Measurements from ENCODE around the gene TIAM1.

TIAM1 gene

DNA sequence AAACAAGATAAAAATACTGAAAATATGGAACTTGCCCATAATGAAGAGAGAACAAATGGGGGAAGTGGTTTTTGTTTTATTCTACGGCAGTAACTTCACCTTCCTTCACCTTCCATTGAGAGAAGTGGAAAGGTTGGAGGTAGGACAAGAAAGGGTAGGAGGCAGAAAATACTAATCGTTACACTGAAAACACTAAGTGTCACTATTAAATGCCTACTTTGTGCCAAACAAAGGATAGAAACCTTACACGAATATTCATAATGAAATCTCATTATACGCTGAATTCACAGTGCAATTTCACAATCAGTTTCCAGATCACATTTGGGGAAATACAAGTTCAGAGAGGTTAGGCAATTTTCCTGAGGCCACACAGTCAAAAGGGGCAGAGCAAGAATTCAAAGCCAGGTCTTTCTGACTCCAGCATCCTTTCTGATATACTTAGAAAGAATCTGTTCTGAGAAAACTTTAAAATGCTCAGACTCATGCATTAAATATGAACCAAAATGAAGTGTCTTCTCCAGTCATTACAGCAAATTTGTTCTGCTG lies 3.0 kb downstream of the TIAM1 start:
- no peaks in the 10 kb centered on the region for H3K9me3 ChIP-seq (replicated peaks in 1 of 2; ENCODE audit: control insufficient read depth in 2 of 2, insufficient read depth in 1 of 2, low read depth in 1 of 2, low read length in 2 of 2)
- no peak overlapping the region for H2AK5ac ChIP-seq (ENCODE audit: low read depth, low read length)
- H2BK5ac ChIP-seq (ENCODE audit: low read length), result no peak overlapping the region
- H2BK120ac ChIP-seq (ENCODE audit: low read depth, low read length), result no peak overlapping the region
- no peak overlapping the region for H4K8ac ChIP-seq (ENCODE audit: low read depth, low read length)
- DNase-seq (ENCODE audit: low spot score), result no peak
- H3K4ac ChIP-seq (ENCODE audit: low read length), result no peak overlapping the region
- H3K9ac ChIP-seq (ENCODE audit: low read depth, low read length, poor library complexity), result no peak overlapping the region
- no peak overlapping the region for H3K4me2 ChIP-seq (ENCODE audit: insufficient read depth, low read length, poor library complexity, severe bottlenecking)
- peaks cover 0 to 10% of the 10 kb centered on the region in 2 donors for H3K36me3 ChIP-seq (replicated peaks in 1 of 2; ENCODE audit: control insufficient read depth in 2 of 2, insufficient read depth in 2 of 2, low read length in 2 of 2)
- no peak overlapping the region for H3K18ac ChIP-seq (ENCODE audit: low read length)
- H2BK12ac ChIP-seq (ENCODE audit: low read length), result no peak overlapping the region
- no CpG with 5 or more reads among the region's 4 CpGs for WGBS, 2 donors (ENCODE audit: extremely low coverage in 2 of 2, insufficient read length in 2 of 2, insufficient replicate concordance in 1 of 2)
- no peaks in the 10 kb centered on the region for H3K79me1 ChIP-seq (ENCODE audit: low read depth, low read length)
- no peak overlapping the region for H3K4me3 ChIP-seq (ENCODE audit: low read length in 2 of 2)
- no peak overlapping the region for H3K23ac ChIP-seq (ENCODE audit: low read depth, low read length, poor library complexity)
- H3K14ac ChIP-seq (ENCODE audit: low read length), result no peak overlapping the region
- peaks cover 15 to 30% of the 10 kb centered on the region in 2 donors for H3K4me1 ChIP-seq (ENCODE audit: control insufficient read depth in 2 of 2, insufficient read depth in 1 of 2, low read depth in 1 of 2, low read length in 2 of 2)
- H2BK15ac ChIP-seq (ENCODE audit: low read length), result no peak overlapping the region
- H2AFZ ChIP-seq (ENCODE audit: low read length), result no peak overlapping the region
- H3K27me3 ChIP-seq (ENCODE audit: control insufficient read depth in 3 of 3, insufficient read depth in 3 of 3, low read depth in 1 of 3, low read length in 3 of 3), result no peaks in the 10 kb centered on the region
- no peak overlapping the region for H3K27ac ChIP-seq (replicated peaks; ENCODE audit: low read length)
- no peak overlapping the region for H4K91ac ChIP-seq (ENCODE audit: low read depth, low read length, poor library complexity)

DNA sequence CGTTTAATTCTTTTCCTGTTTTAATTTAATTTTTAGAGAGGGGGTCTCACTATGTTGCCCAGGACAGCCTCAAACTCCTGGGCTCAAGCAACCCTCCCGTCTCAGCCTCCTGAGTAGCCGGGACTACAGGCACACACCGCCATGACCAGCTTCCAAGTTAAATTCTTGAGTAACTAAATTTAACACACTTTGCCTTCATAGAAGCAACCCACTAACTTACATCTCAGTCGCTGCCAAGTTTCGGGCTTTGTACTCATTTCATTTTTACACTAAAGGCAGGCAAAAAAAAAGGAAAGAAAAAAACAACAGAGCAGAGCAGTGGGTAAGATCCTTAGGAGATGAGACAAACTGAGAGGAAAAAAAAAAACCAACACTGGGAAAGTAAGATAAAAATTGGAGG lies 3.5 kb downstream of the TIAM1 start:
- Histone ChIP-seq H3K4me3 (ENCODE audit: low read length in 2 of 2) (no peak overlapping the region), H2AFZ (ENCODE audit: low read length) (no peak overlapping the region), H2BK12ac (ENCODE audit: low read length) (no peak overlapping the region), H3K4me1 (ENCODE audit: control insufficient read depth in 2 of 2, insufficient read depth in 1 of 2, low read depth in 1 of 2, low read length in 2 of 2) (peaks cover 15 to 30% of the 10 kb centered on the region in 2 donors), H3K14ac (ENCODE audit: low read length) (no peak overlapping the region), H3K79me1 (ENCODE audit: low read depth, low read length) (no peaks in the 10 kb centered on the region), H2BK5ac (ENCODE audit: low read length) (no peak overlapping the region), H3K4ac (ENCODE audit: low read length) (no peak overlapping the region), H4K91ac (ENCODE audit: low read depth, low read length, poor library complexity) (no peak overlapping the region), H3K27ac (replicated peaks; ENCODE audit: low read length) (no peak overlapping the region), H3K9ac (ENCODE audit: low read depth, low read length, poor library complexity) (no peak overlapping the region), H4K8ac (ENCODE audit: low read depth, low read length) (no peak overlapping the region), H3K4me2 (ENCODE audit: insufficient read depth, low read length, poor library complexity, severe bottlenecking) (no peak overlapping the region), H3K9me3 (replicated peaks in 1 of 2; ENCODE audit: control insufficient read depth in 2 of 2, insufficient read depth in 1 of 2, low read depth in 1 of 2, low read length in 2 of 2) (no peaks in the 10 kb centered on the region), H3K23ac (ENCODE audit: low read depth, low read length, poor library complexity) (no peak overlapping the region), H2BK15ac (ENCODE audit: low read length) (no peak overlapping the region), H2AK5ac (ENCODE audit: low read depth, low read length) (no peak overlapping the region), H3K18ac (ENCODE audit: low read length) (no peak overlapping the region), H3K27me3 (ENCODE audit: control insufficient read depth in 3 of 3, insufficient read depth in 3 of 3, low read depth in 1 of 3, low read length in 3 of 3) (no peaks in the 10 kb centered on the region), H3K36me3 (replicated peaks in 1 of 2; ENCODE audit: control insufficient read depth in 2 of 2, insufficient read depth in 2 of 2, low read length in 2 of 2) (peaks cover 3 to 13% of the 10 kb centered on the region in 2 donors), H2BK120ac (ENCODE audit: low read depth, low read length) (no peak overlapping the region)
- WGBS, 2 donors (ENCODE audit: extremely low coverage in 2 of 2, insufficient read length in 2 of 2, insufficient replicate concordance in 1 of 2), result no CpG with 5 or more reads among the region's 6 CpGs
- DNase-seq (ENCODE audit: low spot score), result no peak

DNA sequence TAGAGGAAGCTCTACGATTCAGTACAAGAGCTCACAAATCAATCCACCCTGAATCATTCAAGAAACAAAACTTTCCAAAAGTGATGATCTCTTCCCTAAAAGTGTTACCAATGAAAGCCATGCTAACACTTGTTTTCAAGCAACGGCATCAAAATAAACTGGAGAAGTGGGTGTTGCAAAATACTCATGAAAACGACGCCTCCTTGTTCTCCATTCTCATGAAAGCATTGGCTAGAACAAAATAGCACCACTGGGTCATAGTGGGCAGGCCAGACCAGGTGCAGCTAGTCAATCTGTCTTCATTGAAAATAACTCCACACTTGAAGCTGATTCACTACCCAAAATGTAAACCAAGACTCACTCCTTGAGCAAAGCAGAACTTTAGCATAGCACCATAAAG lies 4.3 kb downstream of the TIAM1 start:
- Histone ChIP-seq H2BK120ac (ENCODE audit: low read depth, low read length) (no peak overlapping the region), H4K91ac (ENCODE audit: low read depth, low read length, poor library complexity) (no peak overlapping the region), H3K4me2 (ENCODE audit: insufficient read depth, low read length, poor library complexity, severe bottlenecking) (no peak overlapping the region), H2AK5ac (ENCODE audit: low read depth, low read length) (no peak overlapping the region), H3K23ac (ENCODE audit: low read depth, low read length, poor library complexity) (no peak overlapping the region), H3K27ac (replicated peaks; ENCODE audit: low read length) (no peak overlapping the region), H3K18ac (ENCODE audit: low read length) (no peak overlapping the region), H2BK5ac (ENCODE audit: low read length) (no peak overlapping the region), H2BK12ac (ENCODE audit: low read length) (no peak overlapping the region), H3K79me1 (ENCODE audit: low read depth, low read length) (no peaks in the 10 kb centered on the region), H3K4me1 (ENCODE audit: control insufficient read depth in 2 of 2, insufficient read depth in 1 of 2, low read depth in 1 of 2, low read length in 2 of 2) (peaks cover 15 to 30% of the 10 kb centered on the region in 2 donors), H3K9me3 (replicated peaks in 1 of 2; ENCODE audit: control insufficient read depth in 2 of 2, insufficient read depth in 1 of 2, low read depth in 1 of 2, low read length in 2 of 2) (no peaks in the 10 kb centered on the region), H3K4ac (ENCODE audit: low read length) (no peak overlapping the region), H3K27me3 (ENCODE audit: control insufficient read depth in 3 of 3, insufficient read depth in 3 of 3, low read depth in 1 of 3, low read length in 3 of 3) (no peaks in the 10 kb centered on the region), H3K9ac (ENCODE audit: low read depth, low read length, poor library complexity) (no peak overlapping the region), H2BK15ac (ENCODE audit: low read length) (no peak overlapping the region), H3K14ac (ENCODE audit: low read length) (no peak overlapping the region), H3K36me3 (replicated peaks in 1 of 2; ENCODE audit: control insufficient read depth in 2 of 2, insufficient read depth in 2 of 2, low read length in 2 of 2) (peaks cover 3 to 13% of the 10 kb centered on the region in 2 donors), H3K4me3 (ENCODE audit: low read length in 2 of 2) (no peak overlapping the region), H4K8ac (ENCODE audit: low read depth, low read length) (no peak overlapping the region), H2AFZ (ENCODE audit: low read length) (no peak overlapping the region)
- WGBS, 2 donors (ENCODE audit: extremely low coverage in 2 of 2, insufficient read length in 2 of 2, insufficient replicate concordance in 1 of 2), result no CpG with 5 or more reads among the region's 4 CpGs
- no peak for DNase-seq (ENCODE audit: low spot score)

DNA sequence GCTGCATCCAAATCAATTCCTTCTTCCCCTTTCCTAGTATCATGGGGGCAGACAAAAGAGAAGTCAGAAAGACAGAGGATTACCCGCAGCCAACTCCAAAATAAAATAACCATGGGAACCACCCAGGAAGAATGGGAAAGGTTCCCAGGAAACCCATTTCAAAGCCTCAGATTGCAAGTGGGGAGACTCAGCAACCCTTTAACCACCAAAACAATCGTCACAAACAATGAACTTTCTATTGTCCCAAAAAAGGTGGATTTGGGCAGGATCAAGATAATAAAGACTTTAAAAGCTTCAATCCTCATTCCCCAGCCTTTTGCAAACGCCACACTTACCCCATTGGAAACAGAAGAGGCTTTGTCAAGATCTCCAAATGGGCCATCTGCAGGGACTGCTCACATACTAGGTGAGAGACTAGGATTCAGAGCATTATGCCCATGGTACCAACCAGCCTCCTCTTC lies 5.1 kb downstream of the TIAM1 start:
- H3K4me1 ChIP-seq (ENCODE audit: control insufficient read depth in 2 of 2, insufficient read depth in 1 of 2, low read depth in 1 of 2, low read length in 2 of 2), result peaks cover 15 to 25% of the 10 kb centered on the region in 2 donors
- no peak overlapping the region for H2AFZ ChIP-seq (ENCODE audit: low read length)
- no peak overlapping the region for H2BK5ac ChIP-seq (ENCODE audit: low read length)
- H3K4me2 ChIP-seq (ENCODE audit: insufficient read depth, low read length, poor library complexity, severe bottlenecking), result no peak overlapping the region
- no peak overlapping the region for H4K91ac ChIP-seq (ENCODE audit: low read depth, low read length, poor library complexity)
- no peak for DNase-seq (ENCODE audit: low spot score)
- H3K23ac ChIP-seq (ENCODE audit: low read depth, low read length, poor library complexity), result no peak overlapping the region
- WGBS, 2 donors (ENCODE audit: extremely low coverage in 2 of 2, insufficient read length in 2 of 2, insufficient replicate concordance in 1 of 2), result no CpG with 5 or more reads among the region's 3 CpGs
- H3K18ac ChIP-seq (ENCODE audit: low read length), result no peak overlapping the region
- no peak overlapping the region for H3K14ac ChIP-seq (ENCODE audit: low read length)
- no peaks in the 10 kb centered on the region for H3K27me3 ChIP-seq (ENCODE audit: control insufficient read depth in 3 of 3, insufficient read depth in 3 of 3, low read depth in 1 of 3, low read length in 3 of 3)
- no peak overlapping the region for H4K8ac ChIP-seq (ENCODE audit: low read depth, low read length)
- H3K27ac ChIP-seq (replicated peaks; ENCODE audit: low read length), result no peak overlapping the region
- no peak overlapping the region for H2BK15ac ChIP-seq (ENCODE audit: low read length)
- H3K36me3 ChIP-seq (replicated peaks in 1 of 2; ENCODE audit: control insufficient read depth in 2 of 2, insufficient read depth in 2 of 2, low read length in 2 of 2), result peaks cover 3 to 13% of the 10 kb centered on the region in 2 donors
- H3K9me3 ChIP-seq (replicated peaks in 1 of 2; ENCODE audit: control insufficient read depth in 2 of 2, insufficient read depth in 1 of 2, low read depth in 1 of 2, low read length in 2 of 2), result no peaks in the 10 kb centered on the region
- H3K4me3 ChIP-seq (ENCODE audit: low read length in 2 of 2), result no peak overlapping the region
- no peak overlapping the region for H2BK12ac ChIP-seq (ENCODE audit: low read length)
- no peak overlapping the region for H2BK120ac ChIP-seq (ENCODE audit: low read depth, low read length)
- H3K9ac ChIP-seq (ENCODE audit: low read depth, low read length, poor library complexity), result no peak overlapping the region
- H3K4ac ChIP-seq (ENCODE audit: low read length), result no peak overlapping the region
- no peaks in the 10 kb centered on the region for H3K79me1 ChIP-seq (ENCODE audit: low read depth, low read length)
- no peak overlapping the region for H2AK5ac ChIP-seq (ENCODE audit: low read depth, low read length)
